NCI-H526 (cell line): ENCODE results near the gene SPDL1.
A peak's percentile ranks its signal among the peaks of the same experiment; 100 is the strongest.

Experiments
- DNase-seq, 2 experiments: peaks; one replicate each; lab custom pipeline; 2025; lab: John Stamatoyannopoulos, UW

Gene SPDL1

DNA sequence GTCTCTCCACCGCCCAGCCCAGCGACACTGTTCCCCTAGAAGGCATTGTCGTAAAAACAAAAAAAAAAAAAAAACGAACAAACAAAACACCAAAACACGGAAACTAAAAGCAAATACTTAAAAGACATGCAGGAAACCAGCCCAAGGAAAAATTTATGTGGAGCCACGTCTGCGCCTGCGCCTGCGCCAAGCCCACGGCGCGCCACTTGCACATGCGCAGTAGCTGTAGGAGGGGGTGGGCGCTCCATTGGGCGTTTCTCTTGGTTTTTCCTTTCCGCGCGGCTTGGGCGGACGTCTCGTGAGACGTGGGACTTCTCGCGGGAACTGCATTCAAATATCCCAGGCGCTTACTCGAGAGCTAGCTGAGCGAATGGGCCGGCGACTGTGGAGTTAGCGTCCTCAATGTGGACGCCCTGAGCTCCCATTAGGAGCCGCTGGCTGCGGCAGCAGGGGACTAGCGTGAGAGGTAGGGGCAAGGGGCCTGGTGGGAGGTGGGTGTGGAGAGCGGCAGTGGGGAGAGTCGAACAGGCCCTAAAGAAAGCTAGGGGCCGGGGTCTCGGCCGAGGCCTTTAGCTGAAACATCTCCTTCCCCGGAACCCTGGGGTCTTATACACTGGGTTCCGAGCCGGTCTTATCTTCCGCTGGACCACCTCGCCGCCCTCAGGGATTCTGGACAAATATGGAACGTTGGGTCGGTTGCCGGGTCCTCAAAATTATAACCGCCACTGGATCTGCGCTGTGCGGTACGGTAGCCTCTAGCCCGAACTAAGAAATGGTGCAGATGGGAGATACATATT, at the start of gene SPDL1:
Gene SPDL1 (plus strand): TSS at position 350 of the 797 bp plus-strand sequence. CDS start 4,644 bp downstream, outside the sequence.
- DNase-seq, result peak; percentile 86 to 94

DNA sequence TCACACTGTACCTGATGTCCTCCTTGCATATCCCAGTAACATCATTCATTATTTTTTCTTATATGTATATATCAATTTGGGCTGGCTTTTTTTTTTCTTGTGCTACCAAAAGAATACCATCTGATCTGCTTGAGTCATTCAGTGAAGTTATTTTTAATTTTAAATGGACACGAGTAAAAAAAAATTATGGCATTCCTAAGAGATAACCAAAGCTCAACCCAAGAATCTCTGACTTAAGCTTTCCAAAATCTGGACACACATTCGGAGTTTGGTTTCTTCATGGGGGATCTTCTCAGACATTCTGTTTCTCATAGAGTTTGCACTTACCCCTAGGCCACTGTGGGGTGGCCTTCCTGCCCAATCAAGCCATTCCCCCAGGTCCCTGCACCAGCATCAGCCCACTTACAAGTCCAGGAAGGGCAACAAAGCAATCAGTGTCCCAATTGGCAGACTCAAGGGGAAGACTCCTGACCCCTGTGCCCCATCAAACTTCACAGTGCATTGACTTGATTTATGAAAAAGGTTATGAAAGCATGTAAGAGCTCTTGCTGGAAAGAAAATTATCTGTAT, 49.2 kb upstream of the SPDL1 start:
- DNase-seq, result no peak

DNA sequence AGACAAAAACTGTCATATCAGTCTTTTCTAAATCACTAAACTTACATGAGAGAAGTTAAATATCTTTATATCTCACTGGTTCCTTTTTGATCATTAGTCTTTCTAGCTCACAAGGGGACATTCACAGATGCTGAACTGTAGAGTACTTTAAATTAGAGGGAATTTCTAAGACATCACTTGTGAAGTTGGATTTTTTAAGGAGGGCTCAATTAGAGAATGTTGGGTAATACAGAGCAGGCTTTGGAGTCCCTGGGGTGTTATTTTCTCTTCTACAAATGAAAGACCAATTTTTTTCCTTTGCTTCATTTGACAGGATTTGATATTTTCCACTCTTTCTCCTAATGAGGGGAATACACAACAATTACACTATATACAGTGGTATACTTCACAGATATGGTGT, 48.6 kb upstream of the SPDL1 start:
- DNase-seq, result no peak

DNA sequence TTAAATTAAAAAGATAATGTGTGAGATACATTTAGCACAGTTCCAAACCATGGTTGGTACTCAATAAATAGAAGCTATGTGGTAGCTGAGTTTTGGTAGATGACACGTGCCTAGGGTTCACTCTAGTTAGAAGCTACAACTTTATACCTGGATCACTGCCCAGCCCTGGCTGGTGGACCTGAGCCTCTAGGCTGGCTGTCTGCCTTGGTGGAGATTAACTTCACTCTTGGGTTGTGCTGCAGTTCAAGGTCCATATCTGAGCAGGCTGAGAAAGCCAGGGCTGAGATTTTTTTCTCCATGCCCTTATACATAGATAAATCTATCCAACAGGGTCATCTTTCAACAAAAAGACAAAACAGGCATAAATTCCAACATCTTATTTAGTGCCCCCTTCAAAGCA, 44.6 kb upstream of the SPDL1 start:
- no peak for DNase-seq

DNA sequence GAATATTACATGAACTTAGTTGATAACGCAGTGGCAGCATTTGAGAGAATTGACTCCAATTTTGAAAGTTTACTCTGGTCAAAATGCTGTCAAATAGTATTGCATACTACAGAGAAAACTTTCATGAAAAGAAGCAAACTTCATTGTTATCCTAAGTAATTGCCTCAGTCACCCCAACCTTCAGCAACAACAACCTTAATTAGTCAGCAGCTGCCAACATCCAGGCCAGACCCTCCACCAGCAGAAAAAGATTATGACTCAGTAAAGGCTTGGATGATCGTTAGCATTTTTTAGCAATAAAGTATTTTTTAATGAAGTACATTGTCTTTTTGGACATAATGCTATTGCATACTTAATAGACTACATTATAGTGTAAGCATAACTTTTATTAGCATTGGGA, 40.8 kb upstream of the SPDL1 start:
- no peak for DNase-seq

DNA sequence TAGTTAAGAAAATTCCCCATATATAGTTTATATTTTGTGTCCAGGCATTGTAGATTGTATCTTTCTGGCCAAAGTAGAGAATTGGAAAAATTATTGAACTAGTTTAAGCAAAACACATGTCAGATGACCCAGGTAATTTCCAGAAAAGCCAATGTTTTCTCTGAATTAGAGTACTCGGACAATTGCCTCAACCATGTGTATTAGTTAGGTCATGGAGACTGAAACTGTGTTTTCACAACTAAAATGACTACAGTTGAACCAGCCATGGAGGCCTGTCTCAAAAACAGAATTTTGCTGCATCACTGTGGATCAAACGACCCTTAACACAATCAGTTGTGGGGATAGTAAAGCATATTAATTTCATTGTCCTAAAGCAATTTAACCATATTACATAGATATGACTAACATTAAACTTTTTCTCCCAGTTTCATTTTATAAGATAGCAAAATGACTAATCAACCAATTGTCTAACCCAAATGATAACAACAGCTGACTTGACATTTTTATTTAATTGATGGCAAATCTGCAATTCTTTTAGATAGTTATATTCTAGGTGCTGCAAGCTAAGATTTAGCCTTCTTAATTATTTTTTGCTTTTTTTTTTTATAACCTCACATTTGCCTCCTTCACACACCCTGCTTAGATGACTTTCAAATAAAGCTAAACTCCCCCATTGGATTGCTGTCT, 39.2 kb upstream of the SPDL1 start:
- no peak for DNase-seq

DNA sequence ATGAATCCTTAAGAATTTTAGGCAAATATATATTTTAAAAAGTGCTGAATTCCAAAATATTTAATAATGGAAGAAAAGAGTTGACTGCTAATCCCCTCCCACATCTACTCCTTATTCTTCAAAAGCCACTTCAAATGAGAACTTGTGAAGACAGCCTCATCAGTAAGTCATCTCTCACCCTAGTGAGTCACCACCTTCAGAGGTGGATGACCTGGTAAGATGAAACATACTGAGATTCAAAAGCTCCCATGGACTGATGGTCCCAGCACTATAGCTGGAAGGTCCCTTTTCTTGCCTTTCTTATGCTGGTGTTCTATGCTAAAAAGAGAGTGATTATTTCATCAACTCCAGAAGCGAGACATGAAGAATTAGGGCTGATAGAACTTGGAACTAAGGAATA, 37.8 kb upstream of the SPDL1 start:
- DNase-seq, result no peak

DNA sequence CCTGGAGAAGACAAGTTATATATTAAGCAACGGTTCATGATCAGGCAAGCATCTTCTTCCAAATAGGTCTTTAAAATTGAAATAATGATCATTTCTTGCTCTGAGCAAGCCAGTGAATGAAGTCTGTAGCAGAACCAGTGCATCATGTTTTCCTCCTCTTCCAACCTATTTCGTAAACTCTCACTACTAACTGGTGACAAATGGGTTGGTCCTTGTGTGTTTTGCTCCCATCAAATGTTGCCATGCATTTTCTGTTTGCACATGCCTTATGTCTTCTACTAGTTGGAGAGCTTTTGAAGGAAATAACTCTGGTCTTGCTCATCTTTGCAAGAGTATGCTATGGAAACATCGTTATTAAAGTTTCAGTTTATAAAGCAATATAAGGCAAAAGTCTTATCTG, 37.2 kb upstream of the SPDL1 start:
- DNase-seq, result no peak

- no peak for DNase-seq
These were observed 36.1 kb upstream of the SPDL1 start for GRCh38 chr5:169547508-169547907.

DNA sequence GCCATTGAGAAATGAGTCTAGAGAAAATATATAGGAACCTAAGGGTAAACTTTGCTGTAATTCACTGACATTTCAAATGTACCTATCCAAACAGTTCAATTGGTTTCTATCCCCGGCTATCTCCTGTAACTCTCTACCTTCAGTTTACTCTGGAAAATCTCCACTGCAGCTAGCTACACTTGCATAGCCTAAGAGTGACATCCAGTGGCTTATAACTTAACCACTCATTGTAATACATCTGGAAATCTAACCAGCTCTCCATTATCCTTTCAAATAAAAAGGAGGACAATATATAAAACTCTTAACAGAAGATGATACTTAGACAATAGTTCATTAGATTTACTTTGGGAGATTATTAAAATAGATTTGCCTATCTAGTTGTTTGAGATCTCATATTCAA, 35.3 kb upstream of the SPDL1 start:
- peak in 1 of 2 experiments; percentile 49 for DNase-seq

- no peak for DNase-seq
These were observed 34.0 kb upstream of the SPDL1 start for GRCh38 chr5:169549453-169550100.

DNA sequence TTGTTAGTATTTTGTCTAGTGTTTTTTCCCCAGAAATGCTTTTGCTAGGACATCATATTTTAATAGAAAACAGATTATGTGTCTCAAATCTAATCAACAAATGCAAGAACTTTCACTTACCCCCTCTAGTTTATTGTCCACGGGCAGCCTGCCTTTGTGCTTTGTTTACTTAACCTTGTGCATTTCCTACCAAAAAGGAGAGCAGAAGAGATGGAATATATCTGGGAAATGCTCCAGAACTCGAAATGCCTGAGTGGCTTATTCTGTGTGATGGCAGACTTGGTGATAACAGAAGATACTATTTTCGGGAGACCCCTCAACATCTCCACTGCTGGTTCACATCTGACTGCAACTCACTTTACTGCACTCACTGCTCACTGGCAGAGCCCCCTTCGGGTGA, 33.3 kb upstream of the SPDL1 start:
- no peak for DNase-seq

DNA sequence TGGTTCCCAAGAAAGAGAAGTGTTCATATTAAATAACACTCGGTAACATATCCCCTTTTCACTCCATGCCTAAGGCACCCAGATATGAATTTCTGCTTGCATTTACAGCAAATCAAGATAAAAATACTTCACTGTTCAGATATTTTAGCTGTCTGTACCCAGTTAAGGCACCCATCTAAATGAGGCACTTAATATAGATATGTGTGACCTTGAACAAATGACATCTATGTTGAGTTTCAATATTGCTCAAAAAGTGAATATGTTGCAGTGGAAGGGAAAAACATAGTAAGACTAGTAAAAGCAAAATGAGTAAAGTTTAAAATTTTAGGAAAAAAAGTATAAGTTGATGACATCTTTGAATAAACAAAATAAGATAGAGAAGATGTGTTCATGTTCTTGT, 32.4 kb upstream of the SPDL1 start:
- no peak for DNase-seq

- no peak for DNase-seq
These were observed 31.9 kb upstream of the SPDL1 start for GRCh38 chr5:169551696-169552095.

GRCh38 chr5:169554251-169554650, 29.3 kb upstream of the SPDL1 start:
- no peak for DNase-seq

- DNase-seq, result no peak
These were observed 25.7 kb upstream of the SPDL1 start for GRCh38 chr5:169557838-169558237.

DNA sequence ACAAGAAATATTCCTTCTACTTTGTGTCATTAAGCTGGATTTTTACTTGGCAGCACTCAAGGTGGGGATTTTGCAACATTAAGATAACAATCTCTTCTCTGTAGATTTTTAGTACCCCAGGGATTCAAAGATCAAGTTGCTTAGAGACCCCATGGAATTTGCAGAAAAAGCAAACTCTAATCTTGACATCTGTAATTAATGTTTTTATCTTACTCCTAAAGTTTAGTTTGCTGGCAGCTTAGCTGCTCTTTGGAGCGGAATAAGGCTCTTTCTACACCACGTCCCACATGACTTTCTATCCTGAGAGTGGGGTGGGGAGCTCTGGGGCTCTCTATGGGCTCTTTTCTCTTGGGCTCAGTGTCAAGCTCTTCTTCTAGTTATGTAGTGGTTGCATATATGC, 21.7 kb upstream of the SPDL1 start:
- no peak for DNase-seq

- DNase-seq, result no peak
These were observed 20.2 kb upstream of the SPDL1 start for GRCh38 chr5:169563369-169563768.

GRCh38 chr5:169566202-169566601, 17.4 kb upstream of the SPDL1 start:
- DNase-seq, result no peak

GRCh38 chr5:169567079-169567478, 16.5 kb upstream of the SPDL1 start:
- DNase-seq, result no peak

- DNase-seq, result no peak
These were observed 14.1 kb upstream of the SPDL1 start for GRCh38 chr5:169569513-169569912.

DNA sequence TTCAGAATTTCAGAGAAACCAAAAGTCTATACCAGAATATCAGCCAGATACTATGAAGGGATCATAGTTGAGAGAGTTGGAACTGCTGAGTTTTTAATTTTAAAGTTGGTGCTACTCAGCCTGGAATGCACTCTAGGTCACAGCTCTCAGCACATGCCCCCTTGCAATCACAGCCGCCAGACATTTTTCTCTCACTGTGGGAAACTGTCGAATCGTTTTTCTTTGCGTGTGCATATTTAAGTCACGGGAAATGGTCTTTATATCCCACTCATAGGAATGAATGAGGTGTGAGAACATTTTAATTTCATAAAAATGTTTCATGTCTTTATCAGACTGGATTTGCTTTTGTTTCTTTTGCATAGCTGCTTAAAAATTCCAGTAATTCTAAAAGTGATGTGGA, 12.2 kb upstream of the SPDL1 start:
- DNase-seq, result no peak

DNA sequence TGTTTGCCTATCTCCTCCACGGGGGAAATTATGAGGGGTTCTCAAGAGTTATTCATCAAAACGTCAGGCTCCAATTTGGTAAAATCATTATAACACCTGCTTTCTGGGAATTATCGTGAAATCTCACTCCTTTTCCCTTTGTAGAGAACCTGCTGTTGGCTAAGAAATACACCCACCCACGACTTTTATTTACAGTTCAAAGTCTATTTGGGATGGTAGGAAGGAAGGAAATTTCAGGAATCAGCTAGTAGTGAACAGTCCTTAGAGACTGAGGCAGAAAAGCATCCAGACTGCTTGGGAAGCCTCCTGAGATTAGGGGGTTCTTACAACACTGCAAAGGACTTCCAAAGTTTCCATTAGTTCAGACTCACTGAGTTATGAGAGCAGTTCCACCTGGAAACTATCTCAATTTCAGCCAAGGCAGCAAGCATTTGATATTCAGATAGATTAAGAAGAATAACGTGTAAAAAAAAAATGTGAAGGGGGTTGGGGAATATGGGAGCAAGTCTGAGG, 9.4 kb upstream of the SPDL1 start:
- no peak for DNase-seq
